NCI-H2171 treated with DMSO at 0.1 percent for 48 hours (cell line): ENCODE results near the gene FMR1.

ENCODE experiments used
- DNase-seq: peaks from one replicate; lab custom pipeline; 2025; lab: John Stamatoyannopoulos, UW

Gene FMR1

DNA sequence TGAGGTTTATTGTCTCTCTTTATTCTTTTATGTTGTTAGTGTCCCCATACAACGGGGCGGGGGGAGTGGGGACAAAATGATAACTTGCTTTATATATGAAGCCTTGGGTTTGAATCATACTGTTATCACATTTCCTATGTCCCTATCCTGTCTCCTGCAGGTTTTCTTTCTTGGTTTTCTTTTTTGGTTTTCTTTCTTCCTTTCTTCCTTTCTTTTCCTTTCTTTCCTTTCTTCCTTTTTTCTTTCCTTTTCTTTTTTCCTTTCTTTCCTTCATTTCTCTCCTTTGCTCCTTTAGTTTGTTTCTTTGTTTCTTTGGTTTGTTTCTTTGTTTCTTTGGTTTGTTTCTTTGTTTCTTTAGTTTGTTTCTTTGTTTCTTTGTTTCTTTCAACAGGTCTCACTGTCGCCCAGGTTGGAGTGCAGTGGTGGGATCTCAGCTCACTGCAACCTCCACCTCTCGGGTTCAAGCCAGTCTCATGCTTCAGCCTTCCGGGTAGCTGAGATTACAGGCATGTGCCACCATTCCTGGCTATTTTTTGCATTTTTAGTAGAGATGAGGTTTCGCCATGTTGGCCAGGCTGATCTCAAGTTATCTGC, 4.8 kb downstream of the FMR1 start:
- no peak for DNase-seq

DNA sequence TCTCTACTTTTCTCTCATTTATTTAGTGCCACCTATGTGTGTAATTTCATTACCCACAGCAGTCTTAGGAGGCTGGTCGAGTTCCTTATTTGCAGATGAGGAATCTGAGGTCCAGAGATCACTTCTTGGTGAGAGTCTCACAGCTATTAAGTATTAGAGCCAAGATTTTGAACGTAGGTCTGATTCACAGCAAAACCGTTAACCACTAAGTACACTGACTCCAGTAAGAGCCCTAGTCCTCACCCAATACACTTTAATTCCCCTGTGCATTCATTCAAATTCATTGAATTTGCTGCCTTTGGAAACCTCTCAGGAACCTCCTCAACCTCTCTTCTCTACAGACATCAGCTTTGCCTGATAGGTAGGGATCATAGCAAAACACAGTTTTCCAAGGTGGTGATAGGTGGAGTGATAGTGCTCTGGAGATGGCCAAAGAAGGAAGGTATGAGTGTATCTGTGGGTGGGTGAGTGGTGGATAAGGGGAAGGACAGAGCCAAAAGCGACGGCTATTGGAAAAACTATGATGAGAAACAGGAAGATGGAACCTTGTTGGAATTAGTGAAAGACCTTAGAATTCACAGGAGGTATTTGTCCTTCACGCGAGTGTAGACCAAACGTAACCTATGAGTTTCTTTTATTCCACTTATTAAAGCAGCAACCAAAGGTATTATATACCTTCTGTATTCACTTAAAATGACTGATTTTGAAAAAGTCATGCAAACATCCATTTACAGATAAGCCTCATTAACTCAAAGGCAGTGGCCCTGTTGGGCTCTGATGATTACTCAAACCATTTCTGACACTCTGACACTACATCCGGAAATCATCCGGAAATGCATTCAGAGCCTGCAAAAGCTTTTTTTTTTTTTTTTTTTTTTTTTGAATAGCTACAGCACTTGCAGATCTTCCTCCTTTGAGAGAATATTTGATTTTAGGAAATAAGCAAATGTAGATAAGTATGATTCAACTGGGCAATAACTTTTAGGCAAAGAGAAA, 6.3 kb downstream of the FMR1 start:
- no peak for DNase-seq

DNA sequence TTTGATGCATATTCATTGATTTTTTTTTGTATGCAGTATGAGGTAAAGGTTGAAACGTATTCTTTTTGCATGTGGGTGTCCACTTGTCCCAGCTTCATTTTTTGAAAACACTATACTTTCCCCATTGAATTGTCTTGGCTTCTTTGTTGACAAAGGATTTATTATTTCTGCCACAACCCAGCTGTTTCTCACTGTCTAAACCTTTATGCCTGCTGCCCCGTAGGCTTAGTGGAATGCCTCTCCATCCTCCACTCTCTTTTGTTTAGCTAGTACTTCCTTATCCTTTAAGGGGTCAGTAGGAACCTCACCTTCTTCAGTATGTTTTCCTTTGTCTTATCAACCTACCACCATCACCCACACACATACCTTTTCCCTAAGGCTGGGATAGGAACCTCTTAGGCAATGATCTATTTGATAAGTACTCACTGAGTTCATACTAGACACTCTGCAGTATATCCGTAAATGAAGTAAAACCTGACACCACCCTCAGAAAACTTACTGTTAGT, 8.5 kb downstream of the FMR1 start:
- no peak for DNase-seq

DNA sequence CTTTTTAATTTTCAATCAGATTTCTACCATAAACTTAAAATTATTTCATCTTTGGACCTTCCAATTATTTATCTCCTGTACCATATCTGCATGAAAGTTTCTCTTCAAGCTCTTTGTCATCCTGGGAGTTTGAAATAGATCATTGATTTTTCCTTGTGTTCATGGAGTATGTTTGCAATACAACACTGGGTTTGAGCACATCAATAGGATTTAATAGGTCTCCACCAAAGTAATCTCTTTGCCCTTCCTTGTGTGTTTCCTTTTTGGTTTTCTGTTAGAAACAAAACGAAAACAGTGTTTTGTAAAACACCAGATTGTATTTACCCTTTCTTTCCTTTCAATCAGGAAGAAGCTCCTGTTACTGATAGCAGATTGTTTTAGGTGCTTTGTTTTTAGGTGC, 11.9 kb downstream of the FMR1 start:
- DNase-seq = no peak

DNA sequence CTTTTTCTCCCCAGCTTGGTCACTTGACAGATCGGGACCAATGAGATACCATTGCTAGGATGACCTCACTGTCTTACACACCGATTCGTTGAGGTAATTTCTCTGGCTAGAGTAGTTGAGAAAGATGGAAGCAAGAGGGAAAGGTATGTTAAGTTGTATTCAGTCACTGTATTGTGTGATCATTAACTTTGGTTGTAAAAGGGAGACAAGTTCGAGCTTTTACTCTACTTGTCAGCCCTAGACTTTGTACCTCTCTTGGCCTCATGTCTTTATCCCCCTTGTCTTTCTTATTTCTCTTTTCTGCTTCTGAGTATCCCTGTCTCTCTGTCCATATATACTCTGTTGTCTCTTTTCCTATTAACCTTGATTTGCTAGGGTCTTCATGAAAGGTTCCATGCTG, 15.5 kb downstream of the FMR1 start:
- DNase-seq = no peak

DNA sequence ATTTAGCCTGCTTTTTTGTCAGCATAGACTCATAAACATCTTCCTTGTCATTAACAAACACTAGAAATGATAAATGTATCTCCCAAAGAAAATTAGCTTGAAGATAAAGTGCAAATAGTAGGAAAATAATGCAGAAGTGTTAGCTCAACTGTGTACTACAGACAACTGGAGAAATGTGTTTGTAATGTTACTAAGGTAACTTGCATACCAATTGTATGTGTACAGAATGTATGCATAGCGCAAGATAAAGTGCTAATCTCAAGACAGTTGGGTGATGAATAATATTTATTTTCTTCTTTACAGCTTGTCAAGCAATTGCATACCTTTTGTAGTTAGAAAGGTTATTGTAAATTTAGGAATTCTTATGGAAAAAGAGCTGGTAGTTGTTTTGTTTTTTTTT, 22.1 kb downstream of the FMR1 start:
- DNase-seq = no peak

DNA sequence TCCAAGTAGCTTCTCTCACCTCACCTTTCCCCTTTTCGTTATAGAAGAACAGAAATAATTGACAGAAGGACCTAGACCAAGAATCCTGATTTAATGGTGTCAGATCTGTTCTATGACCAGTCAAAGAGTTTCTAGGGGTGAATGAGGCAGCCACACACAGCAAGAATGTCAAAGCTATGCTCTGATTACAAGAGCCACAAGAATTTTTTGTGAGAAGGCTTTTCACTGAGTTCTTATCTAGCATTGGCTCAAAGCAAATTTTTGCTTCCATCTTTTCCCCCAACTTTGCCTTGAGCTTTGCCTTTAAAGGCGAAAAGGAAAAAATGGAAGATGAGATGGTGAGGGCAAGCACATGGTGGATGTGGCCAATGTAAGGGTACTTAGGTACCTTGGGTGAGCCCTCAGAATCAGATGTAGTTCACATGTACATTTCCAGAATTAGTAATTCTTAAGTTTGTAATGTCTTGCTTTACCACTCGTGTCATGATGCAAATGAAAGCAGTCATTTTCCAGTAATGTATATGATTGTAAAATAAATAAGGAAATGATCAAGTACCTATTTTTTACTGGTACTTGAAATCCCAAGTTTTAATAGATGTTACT, 23.5 kb downstream of the FMR1 start:
- no peak for DNase-seq

DNA sequence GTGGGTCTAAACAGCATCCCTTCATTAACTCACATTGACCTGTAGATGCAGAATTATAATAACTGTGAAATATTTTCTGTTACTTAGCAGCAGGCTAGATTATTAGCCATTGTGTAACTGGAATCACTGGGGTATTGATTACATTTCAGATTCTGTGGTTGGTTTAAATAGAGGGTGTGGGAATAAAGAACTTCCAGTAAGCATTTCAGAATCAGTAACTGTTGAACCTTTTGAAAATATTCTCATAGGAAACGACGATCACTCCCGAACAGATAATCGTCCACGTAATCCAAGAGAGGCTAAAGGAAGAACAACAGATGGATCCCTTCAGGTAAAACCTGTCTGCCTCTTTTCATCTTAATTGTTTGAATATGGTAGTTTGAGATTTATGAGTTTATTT, 33.6 kb downstream of the FMR1 start:
- DNase-seq = no peak

DNA sequence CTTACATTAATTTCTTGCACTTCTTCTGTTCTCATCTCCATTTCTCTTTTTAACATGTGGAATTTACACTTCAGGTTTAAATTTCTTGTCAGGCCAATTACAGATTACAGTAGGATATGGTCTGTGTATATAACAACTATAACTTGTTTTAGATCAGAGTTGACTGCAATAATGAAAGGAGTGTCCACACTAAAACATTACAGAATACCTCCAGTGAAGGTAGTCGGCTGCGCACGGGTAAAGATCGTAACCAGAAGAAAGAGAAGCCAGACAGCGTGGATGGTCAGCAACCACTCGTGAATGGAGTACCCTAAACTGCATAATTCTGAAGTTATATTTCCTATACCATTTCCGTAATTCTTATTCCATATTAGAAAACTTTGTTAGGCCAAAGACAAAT, 36.8 kb downstream of the FMR1 start:
- DNase-seq = no peak

DNA sequence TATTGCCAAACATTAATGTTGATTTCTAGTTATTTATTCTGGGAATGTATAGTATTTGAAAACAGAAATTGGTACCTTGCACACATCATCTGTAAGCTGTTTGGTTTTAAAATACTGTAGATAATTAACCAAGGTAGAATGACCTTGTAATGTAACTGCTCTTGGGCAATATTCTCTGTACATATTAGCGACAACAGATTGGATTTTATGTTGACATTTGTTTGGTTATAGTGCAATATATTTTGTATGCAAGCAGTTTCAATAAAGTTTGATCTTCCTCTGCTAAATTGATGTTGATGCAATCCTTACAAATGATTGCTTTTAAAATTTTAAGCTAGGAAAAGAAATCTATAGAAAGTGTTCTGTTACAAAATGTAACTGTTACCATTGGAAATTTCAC, 38.6 kb downstream of the FMR1 start:
- no peak for DNase-seq

DNA sequence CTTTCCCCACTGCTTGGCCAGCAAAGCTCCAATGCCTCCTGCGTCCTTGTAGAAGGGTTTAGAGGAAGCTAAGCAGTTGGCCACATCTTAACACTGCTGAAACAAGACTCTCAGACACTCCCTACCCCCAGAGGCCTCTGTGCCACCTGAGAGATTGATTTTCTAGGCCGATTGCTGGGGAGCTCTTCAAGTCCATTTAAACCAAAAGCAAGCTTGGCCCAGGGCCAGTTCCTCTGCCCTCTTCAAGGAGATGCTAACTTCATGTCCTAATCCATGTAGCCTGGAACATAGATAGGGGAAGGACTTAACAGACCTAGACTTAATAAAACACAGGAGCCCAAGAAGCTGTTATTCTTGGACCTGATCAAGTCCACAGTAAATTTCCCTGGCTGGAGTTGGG, 42.3 kb downstream of the FMR1 start:
- no peak for DNase-seq

DNA sequence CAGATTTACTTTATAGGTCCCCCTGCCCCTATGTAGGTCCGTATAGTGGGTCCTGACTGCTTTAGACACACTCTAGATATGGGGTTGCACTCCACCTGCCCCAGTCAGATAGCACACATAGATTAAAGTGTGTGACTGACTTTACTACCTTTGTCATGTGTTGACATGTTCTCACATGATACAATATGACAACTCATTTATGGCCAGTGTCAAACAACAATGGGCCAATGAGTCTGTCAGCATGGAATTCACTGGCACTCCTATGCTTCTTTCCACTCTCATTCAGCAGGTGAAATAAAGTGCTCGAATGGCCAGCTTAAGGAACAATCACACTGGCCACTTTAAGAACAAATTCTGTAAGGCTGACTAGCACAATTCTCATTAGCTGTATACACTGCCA, 45.6 kb downstream of the FMR1 start:
- DNase-seq = no peak

DNA sequence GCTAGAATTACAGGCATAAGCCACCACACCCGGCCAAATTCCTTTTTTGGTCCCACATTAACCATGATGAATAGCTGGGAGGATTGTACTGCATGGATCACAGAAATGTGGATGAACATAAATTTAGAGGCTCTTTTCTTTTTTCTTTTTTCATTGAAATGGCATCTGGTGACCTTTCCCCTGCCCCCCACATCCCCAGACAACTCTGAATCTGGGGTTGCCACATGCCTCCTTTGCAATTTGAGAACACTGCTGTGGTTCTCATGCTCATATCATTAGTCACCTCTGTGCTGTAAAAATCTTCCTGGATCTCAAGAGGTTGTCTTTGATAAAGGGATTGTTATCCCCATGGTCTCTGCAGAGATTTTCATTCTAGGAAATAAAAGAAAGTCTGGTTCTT, 46.6 kb downstream of the FMR1 start:
- no peak for DNase-seq

DNA sequence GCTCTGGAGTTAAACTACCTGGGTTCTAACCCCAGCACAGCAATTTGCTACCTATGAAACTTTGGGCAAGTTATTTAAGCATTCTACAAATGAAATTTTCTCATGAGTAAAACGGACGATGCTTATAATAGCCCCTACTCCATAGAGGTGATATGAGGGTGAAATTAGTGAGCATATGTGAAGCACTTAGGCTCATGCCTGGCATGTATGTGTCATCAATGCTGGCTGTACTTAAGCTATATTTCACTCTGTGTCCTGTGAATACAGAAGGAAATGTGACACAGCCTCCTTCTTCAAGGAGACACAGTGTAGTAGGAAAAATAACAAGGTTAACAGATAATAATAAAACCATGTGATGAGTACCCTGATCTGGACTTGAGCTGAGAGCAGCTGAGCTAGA, 49.0 kb downstream of the FMR1 start:
- DNase-seq = no peak

DNA sequence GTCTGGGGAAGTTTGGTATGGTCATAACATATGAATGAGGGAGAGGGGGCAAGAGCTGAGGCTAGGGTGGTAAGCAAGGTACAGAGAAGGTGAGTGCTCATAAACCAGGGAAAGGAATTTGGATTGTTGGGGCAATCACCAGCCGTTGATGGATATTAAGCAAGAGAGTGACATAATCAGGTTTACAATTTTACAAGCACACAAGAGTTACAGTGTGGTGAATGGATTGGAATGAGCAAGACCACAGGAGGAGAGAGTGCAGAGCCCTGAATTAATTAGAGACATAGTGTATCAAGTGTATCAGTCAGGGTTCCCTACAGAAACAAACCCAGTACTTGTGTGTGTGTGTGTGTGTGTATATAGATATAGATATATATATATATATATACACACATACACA, 50.8 kb downstream of the FMR1 start:
- DNase-seq = no peak

DNA sequence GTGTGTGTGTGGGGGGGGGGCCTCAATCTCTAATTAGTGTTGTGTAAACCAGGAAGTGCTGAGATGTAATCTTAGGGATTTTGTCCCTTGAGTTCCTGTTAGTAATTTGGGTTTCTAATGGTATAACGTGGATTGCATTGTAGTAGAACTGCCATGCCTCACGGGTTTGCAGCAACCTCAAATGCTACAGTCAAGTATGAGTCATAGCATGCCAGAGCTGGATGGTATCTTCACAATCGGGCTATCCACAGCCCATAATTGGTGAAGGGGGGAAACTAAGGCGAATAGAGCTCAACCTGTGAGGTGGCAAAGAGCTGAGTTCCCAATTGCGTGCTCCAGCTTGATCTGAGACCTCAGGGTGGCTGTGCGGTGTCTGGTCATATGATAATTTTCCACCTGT, 67.2 kb downstream of the FMR1 start:
- DNase-seq = no peak

DNA sequence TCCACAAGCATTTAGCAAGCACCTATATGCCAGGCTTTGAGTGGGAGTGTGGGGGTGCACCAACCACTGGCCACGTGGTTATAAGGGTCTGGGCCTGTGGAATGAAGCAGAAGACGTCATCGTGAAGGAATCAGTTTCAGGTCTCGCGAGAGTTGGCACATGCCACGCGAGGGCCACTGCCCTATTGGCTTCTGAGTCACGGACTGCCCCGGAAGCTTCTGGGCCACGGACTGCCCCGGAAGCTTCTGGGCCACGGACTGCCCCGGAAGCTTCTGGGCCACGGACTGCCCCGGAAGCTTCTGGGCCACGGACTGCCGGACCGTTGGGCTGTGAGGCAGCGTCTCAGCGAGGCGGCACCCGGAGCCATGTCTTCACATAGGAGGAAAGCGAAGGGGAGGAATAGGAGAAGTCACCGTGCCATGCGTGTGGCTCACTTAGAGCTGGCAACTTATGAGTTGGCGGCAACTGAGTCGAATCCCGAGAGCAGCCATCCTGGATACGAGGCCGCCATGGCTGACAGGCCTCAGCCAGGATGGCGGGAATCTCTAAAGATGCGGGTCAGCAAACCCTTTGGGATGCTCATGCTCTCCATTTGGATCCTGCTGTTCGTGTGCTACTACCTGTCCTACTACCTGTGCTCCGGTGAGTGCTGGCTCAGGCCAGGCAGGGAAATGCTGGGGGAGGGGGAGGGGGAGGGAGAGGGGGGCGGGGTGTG, 69.5 kb downstream of the FMR1 start, which contains the start of gene FMR1NB:
FMR1NB (plus strand) TSS at position 300 of the 715 bp plus-strand sequence; CDS start at position 366, 66 bp downstream.
- DNase-seq = no peak
